Glomerular visceral epithelial cell (primary cell): Measurements from ENCODE around the gene PTPRE.

ENCODE experiments used
- DNase-seq: peaks from one replicate; pipeline ENCODE4 v3.0.0-alpha.2; 2016; ENCODE audit errors: extremely low spot score

PTPRE gene

DNA sequence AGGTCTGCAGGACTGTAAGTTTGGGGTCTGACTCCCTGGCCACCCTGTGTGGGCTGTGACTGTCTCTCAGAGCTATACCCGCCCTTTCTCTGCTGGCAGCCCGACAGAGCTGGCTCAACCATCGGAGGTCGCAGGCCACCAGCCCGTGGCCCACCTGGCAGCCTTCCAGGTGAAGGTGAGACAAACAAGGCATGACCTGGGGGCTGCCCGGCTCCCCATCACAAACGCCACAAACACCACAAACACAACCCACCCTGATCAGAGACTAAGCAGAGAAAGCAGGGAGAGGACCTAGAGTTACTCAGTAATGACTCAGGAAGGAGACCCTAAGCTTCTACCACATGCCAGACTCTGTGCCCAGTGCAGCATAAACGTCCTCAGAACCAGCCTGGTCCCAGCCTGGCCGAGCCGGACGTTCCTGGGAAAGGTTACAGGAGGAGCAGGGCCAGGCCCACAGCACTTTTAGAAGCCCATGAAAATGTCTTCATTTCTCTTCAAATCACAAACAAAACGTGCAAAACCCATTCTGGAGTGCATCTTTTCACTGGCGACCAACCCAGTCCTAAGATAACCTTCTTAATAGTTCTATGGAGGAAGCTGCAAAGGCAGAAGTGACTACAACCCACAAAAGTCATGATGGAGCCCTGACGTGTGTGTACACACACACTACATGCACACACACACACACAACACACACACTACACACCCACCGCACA is 152.5 kb downstream of the PTPRE start:
- DNase-seq = no peak

DNA sequence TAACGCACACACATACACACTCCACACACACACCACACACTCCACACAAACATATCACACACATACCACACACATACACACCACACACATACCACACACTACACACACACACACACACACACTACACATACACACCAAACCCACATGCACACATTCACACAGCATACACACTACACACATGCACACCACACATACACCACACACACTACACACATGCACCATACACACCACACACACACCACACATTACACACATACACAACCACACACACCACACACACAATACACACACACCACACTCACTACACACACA is 153.0 kb downstream of the PTPRE start:
- DNase-seq = no peak

DNA sequence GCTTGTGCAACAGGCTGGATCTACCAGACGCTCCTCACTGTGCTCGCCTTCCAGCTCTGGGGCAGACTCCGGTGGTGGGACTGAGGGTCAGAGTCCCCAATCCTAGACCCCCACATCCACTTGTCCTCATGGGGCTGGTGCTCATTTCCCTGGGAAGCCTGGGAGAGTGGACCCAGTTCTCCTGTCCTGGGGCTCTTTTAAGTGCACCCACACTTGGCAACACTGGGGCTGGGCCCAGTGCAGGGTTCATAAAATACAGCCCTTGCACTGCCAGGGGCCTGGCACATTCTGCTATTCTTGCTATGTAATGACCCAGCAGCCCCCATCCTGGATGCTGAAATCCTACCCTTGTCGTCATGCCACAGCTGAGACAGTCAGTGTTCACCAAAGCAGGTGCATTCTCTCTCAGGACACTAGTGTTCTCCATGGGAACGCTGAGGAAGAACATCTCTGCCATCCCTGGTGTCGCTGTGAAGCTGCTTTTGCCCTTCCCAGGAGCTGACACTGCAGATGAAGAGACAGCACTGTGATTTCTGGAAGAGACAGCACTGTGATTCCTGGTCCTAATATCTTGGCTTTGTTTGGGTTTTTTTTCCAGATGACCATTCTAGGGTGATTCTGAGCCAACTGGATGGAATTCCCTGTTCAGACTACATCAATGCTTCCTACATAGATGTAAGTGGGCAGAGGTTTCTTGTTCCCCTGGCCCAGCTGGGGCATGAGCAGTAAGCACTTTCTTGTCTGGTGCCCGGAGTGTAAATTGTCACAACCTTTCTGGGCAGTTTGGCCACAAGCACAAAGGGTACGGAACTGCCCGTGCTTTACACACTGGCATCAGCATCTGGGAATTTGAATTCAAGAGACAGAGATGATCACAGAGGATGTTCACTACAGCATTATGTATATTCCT is 153.7 kb downstream of the PTPRE start:
- DNase-seq = no peak

DNA sequence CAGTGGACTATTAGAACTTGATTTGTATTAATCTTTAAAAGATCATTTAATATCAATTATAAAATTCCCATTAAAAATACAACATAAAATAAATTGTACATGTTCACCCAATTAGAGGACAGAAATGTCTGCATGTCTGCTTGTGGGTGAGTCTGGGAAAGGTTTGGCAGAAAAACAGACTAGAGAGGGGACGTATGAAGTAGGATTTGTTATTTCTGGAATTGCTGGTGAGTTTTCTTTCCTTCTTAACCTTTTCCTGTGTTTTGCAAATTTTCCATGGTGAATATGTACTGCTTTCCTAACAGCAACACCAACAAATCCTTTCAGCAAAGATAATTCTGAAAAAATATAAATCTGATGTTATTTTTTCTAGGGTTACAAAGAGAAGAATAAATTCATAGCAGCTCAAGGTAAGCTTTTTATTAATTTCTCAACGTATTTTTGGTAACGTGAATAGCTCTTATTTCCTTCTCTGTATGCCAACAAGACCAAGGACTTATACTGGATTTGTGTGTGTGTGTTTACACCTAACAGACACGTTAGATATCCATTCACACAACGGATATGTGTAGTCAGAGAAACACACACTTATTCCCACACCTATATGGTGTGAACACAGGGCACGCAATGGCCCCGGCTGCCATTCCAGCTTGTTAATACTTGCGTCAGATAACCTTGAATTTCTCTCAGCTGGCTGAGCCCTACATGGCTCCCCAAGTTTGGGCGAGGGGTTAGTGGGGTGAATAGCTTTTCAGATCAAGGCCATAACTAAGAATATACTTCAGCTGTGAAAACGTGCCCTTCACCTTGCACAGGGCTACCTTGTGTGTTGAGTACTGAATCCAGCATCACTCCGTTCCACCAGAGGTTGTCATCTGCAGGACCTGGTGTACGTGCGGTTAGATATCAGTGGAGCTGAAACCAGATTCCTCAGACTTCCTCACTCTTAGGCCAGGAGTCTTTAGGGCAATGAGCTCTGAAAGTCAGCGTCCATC is 154.7 kb downstream of the PTPRE start:
- DNase-seq = no peak

DNA sequence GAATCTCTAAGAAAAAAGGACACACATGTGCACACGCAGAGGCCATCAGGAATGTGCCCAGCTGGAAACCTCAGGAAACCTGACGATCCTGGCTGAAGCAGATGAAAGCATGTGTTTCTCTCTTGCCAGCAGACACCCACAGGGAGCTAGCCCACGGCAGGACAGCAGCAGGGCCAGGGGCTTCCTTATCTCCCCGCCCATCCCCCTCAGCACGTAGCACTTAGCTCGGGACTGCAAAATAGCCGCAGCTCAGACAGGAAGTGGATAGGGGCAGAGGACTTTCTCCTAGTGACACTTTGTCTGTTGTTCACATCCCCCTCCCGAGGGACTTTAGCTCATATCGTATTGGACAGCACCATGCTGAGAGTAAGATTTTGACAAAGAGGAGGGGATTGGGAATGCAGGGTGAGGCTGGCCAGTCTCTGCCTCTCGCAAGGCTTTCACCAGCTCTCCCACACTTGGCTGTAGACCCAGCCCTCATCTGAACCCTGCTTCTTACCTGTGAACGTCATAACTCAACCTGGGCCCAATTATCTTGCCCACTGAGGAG is 155.5 kb downstream of the PTPRE start:
- DNase-seq = no peak

DNA sequence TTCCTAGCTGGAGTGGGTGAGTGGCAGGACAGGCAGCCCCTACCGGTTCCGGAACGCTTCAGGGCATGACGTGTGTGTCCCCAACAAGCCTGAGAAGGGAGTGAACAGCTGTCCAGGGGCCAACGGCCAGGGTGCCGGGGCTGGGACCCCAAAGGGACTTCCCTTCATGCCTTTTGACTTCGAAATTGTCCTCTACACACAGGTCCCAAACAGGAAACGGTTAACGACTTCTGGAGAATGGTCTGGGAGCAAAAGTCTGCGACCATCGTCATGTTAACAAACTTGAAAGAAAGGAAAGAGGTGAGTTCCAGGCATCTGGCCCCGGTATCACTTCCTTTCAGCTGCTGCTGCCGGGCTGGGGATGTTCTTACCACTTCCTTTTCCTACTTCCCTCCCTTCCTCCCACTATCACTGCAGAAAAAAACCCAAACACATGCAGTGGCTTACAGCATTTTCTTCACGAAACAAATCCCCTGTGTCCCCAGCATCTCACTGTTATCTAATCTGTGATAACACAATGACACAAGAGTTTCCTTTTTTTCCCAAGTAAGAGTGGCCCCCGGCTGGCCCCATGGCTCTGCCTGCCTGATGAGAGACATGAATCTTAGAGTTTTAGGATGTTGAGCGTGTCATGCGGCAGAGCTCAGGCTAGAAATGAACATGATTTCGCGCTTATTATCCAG is 156.1 kb downstream of the PTPRE start:
- DNase-seq = no peak

DNA sequence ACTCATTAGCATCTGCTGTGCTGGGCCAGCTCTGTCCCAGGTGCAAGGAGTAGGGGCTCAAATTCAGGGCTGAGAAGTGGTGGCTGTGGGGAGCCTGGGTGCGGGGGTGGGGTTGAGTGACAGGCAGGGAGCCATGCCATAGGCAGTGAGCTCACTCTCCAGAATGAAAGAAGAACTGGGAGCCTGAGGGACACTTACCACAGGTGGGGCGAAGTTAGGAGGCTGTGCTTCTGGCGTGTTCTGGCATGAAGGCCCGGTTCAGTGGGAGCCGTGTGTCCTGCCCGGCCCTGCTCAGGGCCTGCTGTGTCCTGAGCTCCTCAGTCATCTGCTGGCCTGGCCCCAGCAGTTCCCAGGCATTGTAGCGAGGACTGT is 156.8 kb downstream of the PTPRE start:
- no peak for DNase-seq

DNA sequence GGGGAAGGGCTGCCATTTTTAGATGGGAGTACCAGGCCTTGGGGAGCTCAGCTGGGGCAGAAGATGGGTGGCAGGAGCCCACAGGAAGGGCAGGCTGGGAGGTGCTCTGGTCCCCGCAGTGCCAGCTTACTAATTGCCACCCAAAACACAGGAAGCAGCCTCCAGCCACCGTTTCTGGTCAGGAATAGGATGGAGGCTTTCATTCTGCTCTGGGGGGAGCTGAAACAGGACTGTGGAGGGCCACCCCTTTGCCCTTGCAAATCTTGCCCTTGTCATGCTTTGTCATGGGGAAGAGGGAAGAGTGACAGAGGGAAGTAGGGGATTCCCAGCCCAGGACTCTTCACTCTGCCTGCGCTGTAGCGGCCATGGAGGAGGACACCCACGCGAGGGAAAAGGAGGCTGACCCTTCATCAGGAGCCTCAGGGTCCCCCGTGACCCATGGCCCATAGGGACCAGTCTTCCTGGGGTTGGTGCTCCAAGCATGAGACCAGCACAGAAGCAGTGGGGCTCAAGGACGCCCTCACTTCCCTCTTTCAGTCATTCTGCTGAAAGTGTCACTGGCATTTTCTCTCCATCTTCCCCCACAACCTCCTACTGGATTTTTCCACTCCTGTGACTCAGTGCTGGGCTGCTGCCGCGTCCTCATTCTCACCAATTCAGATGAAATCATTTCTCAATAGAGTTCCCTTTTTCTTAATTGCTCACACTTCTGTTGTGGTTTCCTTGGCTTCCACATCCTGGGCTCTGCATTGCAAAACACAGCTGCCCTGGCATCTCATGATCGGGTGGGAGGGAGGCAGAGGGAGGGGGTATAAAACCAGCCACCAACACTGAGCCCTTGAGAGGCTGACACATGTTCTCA is 157.4 kb downstream of the PTPRE start:
- peak; percentile 89 for DNase-seq

DNA sequence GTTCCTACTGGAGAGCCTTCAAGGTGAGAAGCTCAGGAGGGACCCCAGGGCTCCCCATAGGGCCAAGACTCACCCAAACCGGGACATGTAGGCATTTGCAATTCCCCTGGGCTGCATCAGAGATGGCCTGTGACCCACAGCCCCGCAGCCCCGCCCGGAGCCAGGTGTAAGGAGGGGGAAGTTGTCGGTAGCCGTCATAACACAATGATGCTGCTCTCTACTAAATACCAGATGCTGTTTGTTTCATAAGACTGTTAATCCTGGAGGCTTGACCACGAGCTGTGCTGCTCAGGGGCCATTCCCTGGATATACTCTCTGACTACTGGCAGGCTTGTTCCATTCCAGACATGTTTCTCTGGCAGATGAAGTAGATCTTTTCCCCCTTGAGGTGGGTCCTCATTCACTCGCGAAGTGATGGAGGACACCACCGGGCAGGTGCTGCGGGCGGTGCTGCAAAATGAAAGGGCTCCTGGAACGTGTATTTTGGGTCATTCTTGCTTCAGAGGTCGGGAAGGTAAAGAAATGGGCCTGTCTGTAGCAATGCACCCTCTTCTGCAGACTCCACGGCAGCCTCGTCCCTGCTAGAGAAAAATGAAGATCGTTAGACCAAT is 158.2 kb downstream of the PTPRE start:
- DNase-seq = no peak

DNA sequence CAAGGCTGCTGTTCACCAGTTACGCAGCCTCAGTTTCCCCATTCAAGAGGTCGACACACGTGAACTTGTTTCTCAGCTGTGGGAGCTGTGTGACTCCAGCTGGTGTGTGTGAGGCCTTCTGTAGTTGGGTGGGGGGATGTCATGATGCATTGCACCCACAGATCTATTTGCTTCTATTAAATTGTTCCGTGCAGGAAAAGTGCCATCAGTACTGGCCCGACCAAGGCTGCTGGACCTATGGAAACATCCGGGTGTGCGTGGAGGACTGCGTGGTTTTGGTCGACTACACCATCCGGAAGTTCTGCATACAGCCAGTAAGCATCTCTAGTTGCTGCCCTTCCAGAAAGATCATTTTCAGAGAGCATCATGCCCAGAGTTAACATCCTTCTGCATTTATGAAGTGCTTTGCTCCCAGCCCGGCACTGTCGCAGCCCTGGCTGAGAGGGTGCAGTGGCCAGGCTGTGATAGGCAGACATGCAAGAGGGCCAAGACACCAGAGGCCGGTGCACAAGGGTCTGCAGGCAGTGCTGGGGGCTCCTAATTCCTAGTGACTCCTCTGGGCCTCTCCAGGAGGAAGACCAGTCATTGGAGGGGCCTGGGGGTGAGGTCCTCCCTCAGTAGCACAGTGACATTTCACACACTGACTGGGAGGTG is 159.1 kb downstream of the PTPRE start:
- DNase-seq = no peak

DNA sequence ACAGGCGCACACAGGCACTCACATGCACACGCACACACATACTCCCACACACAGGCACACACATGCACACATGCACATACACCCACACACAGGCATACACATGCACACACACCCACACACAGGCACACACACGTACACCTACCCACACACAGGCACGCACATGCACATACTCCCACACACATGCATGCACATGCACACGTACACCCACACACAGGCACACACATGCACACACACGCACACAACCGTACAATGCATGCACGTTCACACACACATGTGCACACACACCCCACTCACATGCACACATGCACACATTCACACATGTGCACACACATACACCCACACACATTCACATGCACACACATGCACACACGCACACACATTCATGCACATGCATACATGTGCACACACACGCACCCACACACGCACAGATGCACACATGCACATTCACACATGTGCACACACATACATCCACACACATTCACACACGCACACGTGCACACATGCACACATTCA is 160.0 kb downstream of the PTPRE start:
- no peak for DNase-seq

DNA sequence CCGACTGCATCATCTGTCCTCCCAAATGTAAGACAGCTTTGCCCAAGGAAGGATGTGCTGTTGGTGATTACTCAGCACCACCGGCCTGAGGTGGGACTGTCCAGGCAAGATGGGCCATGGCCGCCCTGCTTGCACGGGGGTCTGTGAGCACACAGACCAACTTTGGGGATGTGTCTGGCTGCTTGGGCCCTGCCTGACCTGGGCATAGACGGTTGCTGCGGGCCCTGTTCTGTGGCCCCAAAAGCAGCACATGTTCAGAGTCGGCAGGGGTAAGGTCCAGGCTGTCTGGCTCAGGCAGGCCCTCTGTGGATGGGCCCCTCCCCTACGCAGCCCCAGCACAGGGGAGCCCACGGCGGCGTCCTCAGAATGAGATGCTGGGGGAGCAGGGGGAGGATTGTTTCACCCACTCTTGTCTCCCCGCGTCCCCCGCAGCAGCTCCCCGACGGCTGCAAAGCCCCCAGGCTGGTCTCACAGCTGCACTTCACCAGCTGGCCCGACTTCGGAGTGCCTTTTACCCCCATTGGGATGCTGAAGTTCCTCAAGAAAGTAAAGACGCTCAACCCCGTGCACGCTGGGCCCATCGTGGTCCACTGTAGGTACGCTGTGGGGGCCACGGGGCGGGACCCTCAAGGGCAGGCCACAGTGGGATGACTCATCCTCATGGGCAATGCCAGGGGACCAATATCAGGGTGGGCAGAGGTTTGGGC is 160.9 kb downstream of the PTPRE start:
- no peak for DNase-seq

DNA sequence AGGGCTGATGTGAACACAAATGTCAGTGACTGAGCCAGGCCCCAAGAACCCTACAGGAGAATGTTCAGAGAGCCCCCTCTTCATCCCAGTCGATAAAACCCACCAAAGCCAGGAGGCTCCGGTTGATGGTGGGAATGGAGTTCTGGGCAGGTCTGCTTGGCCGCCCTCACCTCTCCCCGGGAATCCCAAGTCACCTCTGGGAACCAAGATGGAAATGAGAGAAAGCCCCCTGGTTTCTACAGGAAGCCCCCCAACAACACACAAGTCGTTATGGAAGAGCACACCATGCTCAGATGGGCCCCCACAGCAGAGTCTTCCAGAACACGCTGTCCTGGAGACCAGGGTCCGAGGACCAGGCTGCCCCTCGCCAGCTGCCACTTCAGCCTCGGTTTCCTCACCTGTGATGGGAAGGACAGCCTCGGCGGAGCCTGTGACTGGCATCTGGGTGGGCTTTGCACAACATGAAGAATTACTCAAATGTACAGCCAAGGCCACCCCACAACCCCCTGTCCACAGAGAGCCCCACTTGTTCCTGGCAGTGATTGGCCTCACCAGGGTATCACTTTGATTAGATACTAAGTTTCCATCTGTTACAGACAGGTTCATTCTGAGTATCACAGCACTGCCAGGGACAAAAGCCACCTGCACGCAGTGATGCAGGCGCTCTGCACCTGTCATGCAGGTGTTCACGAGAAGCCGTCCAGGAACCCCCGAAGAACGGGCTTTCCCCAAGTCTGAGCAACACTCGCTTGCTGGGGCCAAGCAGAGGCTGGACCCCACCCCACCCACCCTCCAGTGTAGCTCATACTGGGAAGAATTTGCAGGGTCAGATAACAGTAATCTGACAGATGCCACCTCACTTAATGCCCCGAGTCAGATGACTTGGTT is 161.7 kb downstream of the PTPRE start:
- DNase-seq = no peak

DNA sequence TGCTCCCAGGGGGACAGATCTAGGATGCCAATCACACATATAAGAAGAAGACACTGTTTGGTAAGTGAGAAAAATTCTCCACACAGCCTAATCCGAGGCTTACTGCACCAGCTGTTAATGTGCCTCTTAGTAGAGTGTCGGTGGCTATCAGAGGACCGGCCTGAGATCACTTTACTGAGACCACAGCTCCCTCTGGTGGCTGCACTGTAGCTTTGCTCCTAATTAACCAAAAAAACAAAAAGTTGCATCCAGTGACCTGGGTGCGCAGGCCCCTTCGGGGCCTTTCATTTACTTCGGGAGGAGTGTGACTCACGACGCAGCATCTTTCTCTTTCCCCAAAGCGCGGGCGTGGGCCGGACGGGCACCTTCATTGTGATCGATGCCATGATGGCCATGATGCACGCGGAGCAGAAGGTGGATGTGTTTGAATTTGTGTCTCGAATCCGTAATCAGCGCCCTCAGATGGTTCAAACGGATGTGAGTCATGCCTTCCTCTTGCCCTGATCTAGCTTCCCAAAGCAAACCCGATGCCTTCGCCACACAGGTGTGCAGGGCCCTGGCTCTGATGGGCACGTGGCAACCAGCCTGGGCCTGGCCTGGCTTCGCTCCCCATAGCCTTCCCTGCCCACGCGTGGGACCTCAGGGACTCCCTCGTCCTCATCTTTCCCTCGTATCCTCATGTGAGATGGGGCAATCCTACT is 162.6 kb downstream of the PTPRE start:
- DNase-seq = peak; percentile 79

DNA sequence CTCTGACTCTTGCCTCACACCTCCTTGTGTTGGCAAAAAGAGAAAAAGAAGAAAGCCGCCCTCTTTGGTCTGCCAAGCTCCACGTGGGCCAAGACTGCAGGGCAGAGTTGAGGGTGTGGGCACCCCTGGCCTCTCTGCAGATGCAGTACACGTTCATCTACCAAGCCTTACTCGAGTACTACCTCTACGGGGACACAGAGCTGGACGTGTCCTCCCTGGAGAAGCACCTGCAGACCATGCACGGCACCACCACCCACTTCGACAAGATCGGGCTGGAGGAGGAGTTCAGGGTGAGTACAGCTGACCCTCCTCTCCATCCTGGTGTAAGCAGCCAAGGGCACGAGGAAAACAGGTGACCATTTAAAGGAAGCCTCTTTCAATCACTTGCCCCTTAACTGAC is 163.3 kb downstream of the PTPRE start:
- DNase-seq = no peak

DNA sequence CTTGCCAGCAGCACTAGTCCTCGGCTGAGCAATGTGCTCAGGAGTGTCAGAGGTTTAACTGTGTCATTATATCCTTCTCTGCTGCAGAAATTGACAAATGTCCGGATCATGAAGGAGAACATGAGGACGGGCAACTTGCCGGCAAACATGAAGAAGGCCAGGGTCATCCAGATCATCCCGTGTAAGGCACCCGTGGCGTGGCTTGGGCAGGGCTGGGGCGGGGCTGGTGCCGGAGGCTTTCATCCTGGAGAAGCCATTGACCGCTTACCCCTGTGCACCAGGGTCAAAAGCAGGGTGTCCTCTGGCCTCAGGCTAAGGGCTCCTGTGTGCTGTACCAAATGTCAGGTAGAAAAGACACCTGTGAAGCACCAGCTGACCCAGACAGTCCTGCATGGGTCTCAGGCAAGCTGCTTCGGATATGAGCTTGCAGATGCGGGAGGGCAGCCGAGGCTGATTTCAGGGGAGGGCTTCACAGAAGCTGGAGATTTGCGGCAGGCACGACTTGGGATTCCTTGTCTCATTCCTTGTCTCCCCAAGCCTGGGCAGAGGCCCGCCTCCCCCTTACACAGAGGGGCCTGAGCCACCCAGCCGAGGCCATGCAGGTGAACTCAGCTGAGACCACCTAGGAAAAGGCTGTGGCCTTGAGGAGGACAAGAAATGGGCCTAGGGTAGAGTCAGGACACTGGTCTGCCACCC is 164.0 kb downstream of the PTPRE start:
- DNase-seq = no peak
